Vagina (tissue), 2 donors: ENCODE results near the gene SRPX.

Source experiments
- POLR2AphosphoS5 ChIP-seq, 2 donors: sonication (generic); formaldehyde crosslinking; IDR thresholded peaks; one replicate each; pipeline ENCODE4 v1.9.0; 2017; ENCODE audit warnings: antibody characterized with exemption in 2 of 2, mild to moderate bottlenecking in 2 of 2, low read depth in 1 of 2; ENCODE audit not compliant: insufficient read depth in 1 of 2
- TF ChIP-seq, protein P1 (sequence below), 3 experiments: fragments of 450-650 bp in 2 of 3; fragments of 200-600 bp in 1 of 3; sonication (generic) in 1 of 3; IDR thresholded peaks; one replicate each; pipeline ENCODE4 v1.5.1; 2017 to 2019; ENCODE audit warnings: antibody characterized with exemption in 3 of 3, mild to moderate bottlenecking in 2 of 3, moderate library complexity in 2 of 3

DNA sequence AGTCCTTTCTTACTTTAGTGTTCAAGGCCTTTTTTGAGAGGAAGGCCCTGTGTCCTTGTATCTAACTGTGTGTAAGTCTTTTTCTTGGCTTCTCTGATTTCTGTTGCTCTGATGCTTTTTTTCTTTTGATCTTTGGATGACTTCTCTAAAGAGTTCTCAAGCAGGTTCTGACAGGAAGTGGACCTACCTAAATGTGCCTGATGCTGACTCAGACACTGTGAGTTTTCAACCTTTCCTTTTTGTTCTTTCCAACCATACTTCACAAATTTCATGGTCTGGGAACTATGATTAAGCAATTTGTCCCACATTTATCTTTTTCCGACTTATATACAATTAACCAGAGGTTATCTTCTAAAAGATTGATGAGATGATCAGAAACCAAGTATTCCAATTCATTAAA, 117.8 kb downstream of the SRPX start:
- TF ChIP-seq, protein P1, sequence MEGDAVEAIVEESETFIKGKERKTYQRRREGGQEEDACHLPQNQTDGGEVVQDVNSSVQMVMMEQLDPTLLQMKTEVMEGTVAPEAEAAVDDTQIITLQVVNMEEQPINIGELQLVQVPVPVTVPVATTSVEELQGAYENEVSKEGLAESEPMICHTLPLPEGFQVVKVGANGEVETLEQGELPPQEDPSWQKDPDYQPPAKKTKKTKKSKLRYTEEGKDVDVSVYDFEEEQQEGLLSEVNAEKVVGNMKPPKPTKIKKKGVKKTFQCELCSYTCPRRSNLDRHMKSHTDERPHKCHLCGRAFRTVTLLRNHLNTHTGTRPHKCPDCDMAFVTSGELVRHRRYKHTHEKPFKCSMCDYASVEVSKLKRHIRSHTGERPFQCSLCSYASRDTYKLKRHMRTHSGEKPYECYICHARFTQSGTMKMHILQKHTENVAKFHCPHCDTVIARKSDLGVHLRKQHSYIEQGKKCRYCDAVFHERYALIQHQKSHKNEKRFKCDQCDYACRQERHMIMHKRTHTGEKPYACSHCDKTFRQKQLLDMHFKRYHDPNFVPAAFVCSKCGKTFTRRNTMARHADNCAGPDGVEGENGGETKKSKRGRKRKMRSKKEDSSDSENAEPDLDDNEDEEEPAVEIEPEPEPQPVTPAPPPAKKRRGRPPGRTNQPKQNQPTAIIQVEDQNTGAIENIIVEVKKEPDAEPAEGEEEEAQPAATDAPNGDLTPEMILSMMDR (IDR thresholded peaks at IDR 0.05) = no peak
- no peak for TF ChIP-seq POLR2AphosphoS5 (IDR thresholded peaks at IDR 0.05; ENCODE audit: insufficient read depth in 1 of 2, low read depth in 1 of 2)
